K562 (cell line): ENCODE measurements around the gene RRP9. TPM values are rescaled to one million over a fixed set of nuclear protein-coding genes. Genes with fewer than 3 reads are reported as not detected.

ENCODE experiments used
- ARNT ChIP-seq, 2 experiments: fragments of 450-650 bp; IDR thresholded peaks; 2 replicates each; pipeline ENCODE4 v1.6.1; 2016; ENCODE audit warnings: mild to moderate bottlenecking in 1 of 2
- CCNT2 ChIP-seq: IDR thresholded peaks from 2 replicates; pipeline ENCODE4 v1.6.1; 2011; ENCODE audit warnings: borderline replicate concordance, low read depth, mild to moderate bottlenecking, moderate library complexity, mixed read lengths, low read length; ENCODE audit not compliant: insufficient read length; ENCODE audit errors: extremely low read depth
- CGGBP1 ChIP-seq: fragments of 250-450 bp; sonication (Bioruptor Pico); IDR thresholded peaks from 2 replicates; pipeline ENCODE4 v1.9.0; 2021; ENCODE audit warnings: mild to moderate bottlenecking
- CHD2 ChIP-seq: IDR thresholded peaks from 2 replicates; pipeline ENCODE4 v1.6.1; 2011; ENCODE audit warnings: low read depth, low read length
- ELF1 ChIP-seq: fragments of 200-800 bp; sonication (Bioruptor generic); IDR thresholded peaks from 2 replicates; pipeline ENCODE4 v1.6.1; 2016; ENCODE audit warnings: missing genetic modification characterization, missing compliant biosample characterization
- ELF2 ChIP-seq: fragments of 250-450 bp; sonication (Bioruptor Pico); IDR thresholded peaks from 2 replicates; pipeline ENCODE4 v1.5.0; 2021; ENCODE audit warnings: mild to moderate bottlenecking
- ERF ChIP-seq: fragments of 450-650 bp; formaldehyde crosslinking; IDR thresholded peaks from 2 replicates; pipeline ENCODE4 v1.4.0; 2020; ENCODE audit warnings: mild to moderate bottlenecking, mixed read lengths
- ESRRB ChIP-seq: fragments of 250-450 bp; sonication (Bioruptor Pico); IDR thresholded peaks from 2 replicates; pipeline ENCODE4 v1.5.0; 2020; ENCODE audit warnings: mild to moderate bottlenecking, moderate library complexity, borderline replicate concordance
- HMGN3 ChIP-seq: IDR thresholded peaks from 2 replicates; pipeline ENCODE4 v1.6.1; 2011; ENCODE audit warnings: borderline replicate concordance, low read depth, mild to moderate bottlenecking, mixed read lengths, low read length; ENCODE audit not compliant: insufficient read length; ENCODE audit errors: extremely low read depth
- KDM2B ChIP-seq: fragments of 250-450 bp; sonication (Bioruptor Pico); IDR thresholded peaks from 2 replicates; pipeline ENCODE4 v1.8.0; 2021; ENCODE audit warnings: mild to moderate bottlenecking, moderate library complexity
- MYC ChIP-seq, 2 experiments: fragments of 250-450 bp in 1 of 2; sonication (Bioruptor Pico) in 1 of 2; IDR thresholded peaks; 2 replicates each; pipeline versions ENCODE4 v1.5.1 to v1.6.1; 2012 to 2021; ENCODE audit warnings: low read depth in 2 of 2, borderline replicate concordance in 1 of 2, improper control_type of control experiment in 1 of 2, low read length in 1 of 2, mild to moderate bottlenecking in 1 of 2, moderate library complexity in 1 of 2
- NBN ChIP-seq: fragments of 450-650 bp; IDR thresholded peaks from 2 replicates; pipeline ENCODE4 v1.6.1; 2016; ENCODE audit warnings: low read depth, mild to moderate bottlenecking
- NCOA2 ChIP-seq, 2 experiments: fragments of 450-650 bp; IDR thresholded peaks; 2 replicates each; pipeline ENCODE4 v1.6.1; 2018; ENCODE audit warnings: mild to moderate bottlenecking in 2 of 2, moderate library complexity in 1 of 2; ENCODE audit not compliant: partially characterized antibody in 2 of 2
- NCOA6 ChIP-seq: fragments of 450-650 bp; IDR thresholded peaks from 2 replicates; pipeline ENCODE4 v1.6.1; 2017; ENCODE audit warnings: mild to moderate bottlenecking
- NFE2 ChIP-seq: IDR thresholded peaks from 2 replicates; pipeline ENCODE4 v1.6.1; 2014; ENCODE audit warnings: antibody characterized with exemption, low read depth
- PCBP2 ChIP-seq: fragments of 200-400 bp; formaldehyde crosslinking; IDR thresholded peaks from 2 replicates; pipeline ENCODE4 v1.6.1; 2018; ENCODE audit warnings: low read length, low read depth, mild to moderate bottlenecking, moderate library complexity; ENCODE audit not compliant: poor library complexity, severe bottlenecking
- RBBP5 ChIP-seq: fragments of 200-600 bp; sonication (generic); IDR thresholded peaks from 2 replicates; pipeline ENCODE4 v1.6.1; 2012; ENCODE audit warnings: borderline replicate concordance, mild to moderate bottlenecking, low read length, control low read depth, inconsistent platforms; ENCODE audit not compliant: insufficient read depth, poor library complexity, severe bottlenecking
- RNF2 ChIP-seq: sonication (generic); IDR thresholded peaks from 2 replicates; pipeline ENCODE4 v1.6.1; 2016
- SETDB1 ChIP-seq: IDR thresholded peaks from one replicate; pipeline ENCODE4 v1.6.1; 2012; ENCODE audit warnings: low read length, control low read depth, inconsistent platforms
- SIX5 ChIP-seq, 2 experiments: IDR thresholded peaks; 2 replicates each; pipeline ENCODE4 v1.6.1; 2011; ENCODE audit warnings: low read length in 2 of 2, borderline replicate concordance in 1 of 2, low read depth in 1 of 2, mild to moderate bottlenecking in 1 of 2, moderate library complexity in 1 of 2; ENCODE audit not compliant: insufficient read depth in 1 of 2
- SNRNP70 ChIP-seq: fragments of 200-400 bp; formaldehyde crosslinking; optimal IDR thresholded peaks from 2 replicates; pipeline ENCODE3; 2017; ENCODE audit warnings: low read depth, low read length
- TAF15 ChIP-seq: fragments of 200-400 bp; formaldehyde crosslinking; IDR thresholded peaks from 2 replicates; pipeline ENCODE4 v1.6.1; 2017; ENCODE audit warnings: mild to moderate bottlenecking, low read depth, low read length, moderate library complexity
- ZFX ChIP-seq: sonication (generic); formaldehyde crosslinking; IDR thresholded peaks from 2 replicates; pipeline ENCODE4 v1.8.0; 2022; ENCODE audit warnings: mild to moderate bottlenecking, missing genetic modification reagents, moderate library complexity
- ZNF121 ChIP-seq: sonication (generic); formaldehyde crosslinking; conservative IDR thresholded peaks from 2 replicates; pipeline ENCODE4 v1.8.0; 2022; ENCODE audit warnings: missing genetic modification reagents
- ZNF695 ChIP-seq: fragments of 450-650 bp; formaldehyde crosslinking; IDR thresholded peaks from 2 replicates; pipeline ENCODE4 v1.4.0; 2020; ENCODE audit warnings: mild to moderate bottlenecking, moderate library complexity
- ZNF717 ChIP-seq: fragments of 250-450 bp; sonication (Bioruptor Pico); IDR thresholded peaks from 2 replicates; pipeline ENCODE4 v1.5.0; 2021
- polyA plus RNA-seq, 8 experiments: library from polyadenylated mRNA; depleted of rRNA in 4 of 8; stranded (reverse) in 5 of 8; unstranded in 3 of 8; fragments of >200 nt; fragmentation: Nextera tagmentation in 2 of 8; fragmentation: Illumina TruSeq in 1 of 8; extraction: Ambion mirVana in 2 of 8; extraction: Trizol in 1 of 8; gene quantifications; 2 replicates each; pipeline versions ENCODE4 v1.2.1 to v1.2.3, GENCODE V29; 2011 to 2014; ENCODE audit warnings: inconsistent platforms in 1 of 8, missing spikeins in 1 of 8
- total RNA-seq, 7 experiments: library from RNA; depleted of rRNA in 6 of 7; stranded (reverse); fragments of >200 nt in 6 of 7; fragmentation: Illumina TruSeq in 2 of 7; extraction: Trizol in 2 of 7; gene quantifications; 2 replicates each; pipeline versions ENCODE4 v1.2.1 to v1.2.3, GENCODE V29; 2011 to 2021; ENCODE audit warnings: low replicate concordance in 1 of 7
- TF ChIP-seq, protein P1 (sequence below), 3 experiments: fragments of 200-800 bp in 1 of 3; sonication (Bioruptor generic) in 1 of 3; sonication (generic) in 1 of 3; formaldehyde crosslinking in 1 of 3; IDR thresholded peaks; 2 replicates each; pipeline versions ENCODE4 v1.6.1 to v1.8.0; 2016 to 2022; ENCODE audit warnings: mild to moderate bottlenecking in 2 of 3, missing compliant biosample characterization in 2 of 3, missing genetic modification characterization in 2 of 3, missing genetic modification reagents in 1 of 3

The RRP9 gene
- total and polyA plus RNA-seq, 9 of the 15 experiments (the other 6 are each of a cell fraction or from before 2014, with no cell fraction given) = 5.2 to 67.0 (median 45.9) TPM

- TF ChIP-seq ZNF121 = no peak
- peak; percentile 39 for TF ChIP-seq RBBP5
- TF ChIP-seq SETDB1 = no peak
- TF ChIP-seq CHD2 = no peak
- TF ChIP-seq KDM2B (CRISPR knock-in tag) = no peak
- TF ChIP-seq, protein P1, sequence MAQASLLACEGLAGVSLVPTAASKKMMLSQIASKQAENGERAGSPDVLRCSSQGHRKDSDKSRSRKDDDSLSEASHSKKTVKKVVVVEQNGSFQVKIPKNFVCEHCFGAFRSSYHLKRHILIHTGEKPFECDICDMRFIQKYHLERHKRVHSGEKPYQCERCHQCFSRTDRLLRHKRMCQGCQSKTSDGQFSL (CRISPR knock-in tag; IDR thresholded peaks at IDR 0.05) = no peak
- TF ChIP-seq, protein P1 (tag; IDR thresholded peaks at IDR 0.05) = no peak
- peak; percentile 45; the same call in 1 of the 2 replicates for TF ChIP-seq ZFX (CRISPR knock-in tag)
- no peak for TF ChIP-seq NFE2
- TF ChIP-seq CCNT2 = peak; percentile 60
- TF ChIP-seq SNRNP70 = no peak
- TF ChIP-seq ESRRB (CRISPR knock-in tag) = no peak
- TF ChIP-seq ZNF695 (CRISPR knock-in tag) = no peak
- no peak for TF ChIP-seq NCOA6
- TF ChIP-seq CGGBP1 (CRISPR knock-in tag) = no peak
- TF ChIP-seq SIX5 (IDR thresholded peaks at IDR 0.05; ENCODE audit: borderline replicate concordance in 1 of 2, insufficient read depth in 1 of 2, low read depth in 1 of 2, low read length in 2 of 2) = no peak
- no peak for TF ChIP-seq ELF2
- peak; percentile 70 for TF ChIP-seq HMGN3
- no peak for TF ChIP-seq ZNF717 (CRISPR knock-in tag)
- peak; percentile 49; the same call in 1 of the 2 replicates for TF ChIP-seq MYC (IDR thresholded peaks at IDR 0.05; ENCODE audit: low read depth, low read length)
- no peak for TF ChIP-seq MYC (CRISPR knock-in tag; IDR thresholded peaks at IDR 0.05; ENCODE audit: borderline replicate concordance, low read depth)
- no peak for TF ChIP-seq ELF1 (tag)
- no peak for TF ChIP-seq NBN
- TF ChIP-seq PCBP2 = no peak
- no peak for TF ChIP-seq RNF2
- no peak for TF ChIP-seq ARNT (IDR thresholded peaks at IDR 0.05)
- no peak for TF ChIP-seq ERF (CRISPR knock-in tag)
- no peak for TF ChIP-seq NCOA2 (IDR thresholded peaks at IDR 0.05; ENCODE audit: partially characterized antibody in 2 of 2)
- no peak for TF ChIP-seq TAF15
Measured at GRCh38 chr3:51974963-51975851, 33.5 kb upstream of the RRP9 start, which contains the start of gene ABHD14A (continued).
